GM12878 (cell line): ENCODE data around the gene COL4A2. TPM values are rescaled to one million over a fixed set of nuclear protein-coding genes. Genes with fewer than 3 reads are reported as not detected.

Source experiments
- ATAC-seq: fragments of 200-7000 bp; cut with Tn5 transposase; 3 replicates; pipeline ENCODE4 v1.9.1; 2020; ENCODE audit warnings: mild to moderate bottlenecking, moderate library complexity
- BruUV-seq: library from RNA; stranded (reverse); fragments of 400-500 nt; replicated peaks from 2 replicates; lab custom pipeline; 2021; lab: Mats Ljungman, UMichigan
- CTCF ChIA-PET: fragments of 300-600 bp; sonication (Branson Sonifier 250); formaldehyde crosslinking; extraction: SDS; loops from one replicate; lab custom pipeline; 2021; ENCODE audit warnings: inconsistent platforms; lab: Yijun Ruan, JAX
- POLR2A ChIA-PET: fragments of 350-600 bp; formaldehyde crosslinking; extraction: SDS; loops from one replicate; lab custom pipeline; 2021; ENCODE audit warnings: inconsistent platforms; lab: Charles Lee
- RAD21 ChIA-PET: fragments of 300-600 bp; sonication (Branson Sonifier 250); formaldehyde crosslinking; loops from one replicate; lab custom pipeline; 2023; ENCODE audit warnings: antibody characterized with exemption; ENCODE audit not compliant: unreplicated experiment; lab: Charles Lee
- SMC1A ChIA-PET: fragments of 300-600 bp; sonication (Branson Sonifier 250); formaldehyde crosslinking; loops from one replicate; lab custom pipeline; 2023; ENCODE audit not compliant: unreplicated experiment, uncharacterized antibody; lab: Charles Lee
- DNase-seq: peaks from one replicate; pipeline ENCODE4 v3.0.0-alpha.2; 2011; ENCODE audit warnings: low read depth, low spot score
- FAIRE-seq: peaks from 3 replicates; lab custom pipeline; 2011; peaks lifted over from hg19 to GRCh38; lab: Jason Lieb, UNC
- H2AFZ ChIP-seq: 2 replicates; pipeline ENCODE4 v1.6.0; 2011; ENCODE audit warnings: low read depth, low read length, control low read depth; ENCODE audit not compliant: control insufficient read depth
- H3K27ac ChIP-seq: 2 replicates; pipeline ENCODE4 v1.5.1; 2011; ENCODE audit warnings: control low read depth; ENCODE audit not compliant: control insufficient read depth, insufficient read depth
- H3K27me3 ChIP-seq, 2 experiments: replicated peaks in 1 of 2; 2 replicates each; pipeline versions ENCODE4 v1.6.0 to v1.6.1; 2011; ENCODE audit warnings: low read length in 1 of 2; ENCODE audit not compliant: control insufficient read depth in 2 of 2, insufficient read depth in 2 of 2
- H3K36me3 ChIP-seq, 2 experiments: 2 replicates each; pipeline ENCODE4 v1.5.1; 2011; ENCODE audit warnings: low read length in 1 of 2; ENCODE audit not compliant: control insufficient read depth in 2 of 2, insufficient read depth in 2 of 2
- H3K4me1 ChIP-seq: 2 replicates; pipeline ENCODE4 v1.6.1; 2011; ENCODE audit warnings: mild to moderate bottlenecking, low read length, moderate library complexity, mixed read lengths; ENCODE audit not compliant: control insufficient read depth, insufficient read depth
- H3K4me2 ChIP-seq: 2 replicates; pipeline ENCODE4 v1.6.0; 2011; ENCODE audit warnings: control low read depth; ENCODE audit not compliant: control insufficient read depth, insufficient read depth
- H3K4me3 ChIP-seq: fragments of 200-600 bp; sonication (generic); 2 replicates; pipeline ENCODE4 v1.5.1; 2016
- H3K79me2 ChIP-seq: 2 replicates; pipeline ENCODE4 v1.6.0; 2011; ENCODE audit warnings: low read length; ENCODE audit not compliant: control insufficient read depth, insufficient read depth
- H3K9ac ChIP-seq: 2 replicates; pipeline ENCODE4 v1.8.0; 2011; ENCODE audit warnings: low read length, control low read depth, mixed read lengths; ENCODE audit not compliant: control insufficient read depth, insufficient read depth
- H3K9me3 ChIP-seq: replicated peaks from 3 replicates; pipeline ENCODE4 v1.5.1; 2011; ENCODE audit warnings: mild to moderate bottlenecking, low read length; ENCODE audit not compliant: control insufficient read depth, insufficient read depth
- H4K20me1 ChIP-seq: 2 replicates; pipeline ENCODE4 v1.6.0; 2011; ENCODE audit not compliant: control insufficient read depth, insufficient read depth
- E4F1 ChIP-seq: fragments of 450-650 bp; IDR thresholded peaks from 2 replicates; pipeline ENCODE4 v1.6.1; 2018; ENCODE audit warnings: borderline replicate concordance, mild to moderate bottlenecking; ENCODE audit not compliant: partially characterized antibody
- ETV6 ChIP-seq, 2 experiments: fragments of 450-650 bp in 1 of 2; IDR thresholded peaks in 1 of 2; conservative IDR thresholded peaks in 1 of 2; 2 replicates each; pipeline ENCODE4 v1.6.1; 2014; ENCODE audit warnings: antibody characterized with exemption in 1 of 2, borderline replicate concordance in 1 of 2, low read depth in 1 of 2, mild to moderate bottlenecking in 1 of 2, moderate library complexity in 1 of 2
- IKZF1 ChIP-seq: fragments of 450-650 bp; conservative IDR thresholded peaks from 2 replicates; pipeline ENCODE4 v1.6.1; 2017; ENCODE audit warnings: antibody characterized with exemption, mild to moderate bottlenecking
- LARP7 ChIP-seq: fragments of 450-650 bp; IDR thresholded peaks from 2 replicates; pipeline ENCODE4 v1.6.1; 2017; ENCODE audit warnings: mild to moderate bottlenecking
- MTA2 ChIP-seq: fragments of 450-650 bp; IDR thresholded peaks from 2 replicates; pipeline ENCODE4 v1.6.1; 2016; ENCODE audit warnings: low read depth, mild to moderate bottlenecking, moderate library complexity
- RCOR1 ChIP-seq: conservative IDR thresholded peaks from 2 replicates; pipeline ENCODE4 v1.6.1; 2012; ENCODE audit warnings: low read depth, low read length, improper control_type of control experiment
- RELA ChIP-seq: fragments of 450-650 bp; IDR thresholded peaks from 2 replicates; pipeline ENCODE4 v1.8.0; 2014; ENCODE audit warnings: borderline replicate concordance; ENCODE audit not compliant: partially characterized antibody
- WGBS: methylation state at CpG from one replicate; pipeline ENCODE4 v1.1.6; 2016; ENCODE audit warnings: low lambda C conversion rate; ENCODE audit not compliant: insufficient replicate concordance, insufficient coverage; ENCODE audit errors: missing lambda C conversion rate; 5-methylcytosine and 5-hydroxymethylcytosine counted together
- in situ Hi-C: fragments of 300-500 bp; cut with MboI; formaldehyde crosslinking; loops from 9 replicates; pipeline ENCODE4 v1.14.3; 2018; ENCODE audit warnings: mixed read lengths
- intact Hi-C: fragments of 100-400 bp; cut with micrococcal nuclease; formaldehyde crosslinking; loops from one replicate; pipeline ENCODE4 v1.14.2; 2022; ENCODE audit not compliant: unreplicated experiment
- polyA plus RNA-seq, 11 experiments: library from polyadenylated mRNA; depleted of rRNA in 4 of 11; unstranded in 6 of 11; stranded (reverse) in 5 of 11; fragments of >200 nt; fragmentation: Nextera tagmentation in 4 of 11; fragmentation: Illumina TruSeq in 1 of 11; extraction: Ambion mirVana in 4 of 11; extraction: Trizol in 1 of 11; gene quantifications; 1 replicate in 1 of 11; 2 replicates in 10 of 11; pipeline versions ENCODE4 v1.2.1 to v1.2.3, GENCODE V29; 2011 to 2016; ENCODE audit warnings: inconsistent platforms in 2 of 11, missing spikeins in 2 of 11, low read depth in 1 of 11
- total RNA-seq, 4 experiments: library from RNA; depleted of rRNA in 3 of 4; stranded (reverse); fragments of >200 nt in 3 of 4; fragmentation: Illumina TruSeq in 1 of 4; extraction: Trizol in 1 of 4; gene quantifications; 2 replicates each; pipeline versions ENCODE4 v1.2.1 to v1.2.3, GENCODE V29; 2013 to 2021

Gene COL4A2
- total and polyA plus RNA-seq, 10 of the 15 experiments (the other 5 are each of a cell fraction or from before 2014, with no cell fraction given): 0.16 to 1.6 (median 0.62) TPM; not detected in 3

- no peak for ATAC-seq
- RAD21 ChIA-PET: no interaction called here
Observed at GRCh38 chr13:110405597-110406450, 98.7 kb downstream of the COL4A2 start.

GRCh38 chr13:110407021-110407420 lies 99.9 kb downstream of the COL4A2 start:
- no peaks in the 10 kb centered on the region for H3K9me3 ChIP-seq
- intact Hi-C loops: no loop called here
- no peak overlapping the region for H3K27ac ChIP-seq
- ChIA-PET POLR2A (no interaction called here), RAD21 (no interaction called here), SMC1A (no interaction called here), CTCF (no interaction called here)
- H4K20me1 ChIP-seq: no peaks in the 10 kb centered on the region
- no peak for DNase-seq
- no TSS peak for BruUV-seq
- FAIRE-seq: no peak
- H3K36me3 ChIP-seq: no peaks in the 10 kb centered on the region
- no peak overlapping the region for H3K9ac ChIP-seq
- in situ Hi-C loops: loop anchor here (25.0 kb wide), 1 partner anchor 1445 kb away; no protein-coding TSS in a partner anchor
- no peak for TF ChIP-seq ETV6 (conservative IDR thresholded peaks at IDR 0.05 in 1 of 2, IDR thresholded peaks at IDR 0.05 in 1 of 2; ENCODE audit: borderline replicate concordance in 1 of 2, low read depth in 1 of 2)
- TF ChIP-seq LARP7: no peak
- no peak for TF ChIP-seq E4F1
- no peak for TF ChIP-seq RCOR1
- TF ChIP-seq MTA2: no peak
- WGBS: 49% methylated on average over 14 of the region's 14 CpGs
- H3K4me3 ChIP-seq: no peak overlapping the region
- no peak overlapping the region for H3K4me2 ChIP-seq
- H3K4me1 ChIP-seq: peaks cover 4% of the 10 kb centered on the region
- H3K27me3 ChIP-seq: no peaks in the 10 kb centered on the region
- no peak for ATAC-seq
- H2AFZ ChIP-seq: no peak overlapping the region
- H3K79me2 ChIP-seq: no peaks in the 10 kb centered on the region

More at GRCh38 chr13:110405597-110406450, 98.7 kb downstream of the COL4A2 start:
- in situ Hi-C loops (loop anchor here (25.0 kb wide), 1 partner anchor 1444 kb away; no protein-coding TSS in a partner anchor), intact Hi-C loops (no loop called here)
- ChIA-PET CTCF (no interaction called here), POLR2A (no interaction called here), SMC1A (interaction anchor here (1.1 kb wide), 1 partner anchor 23 kb away, joined by 4 read pairs; no protein-coding TSS in a partner anchor)
- H3K9ac ChIP-seq: no peak overlapping the region
- TF ChIP-seq IKZF1 (0 out of 2 replicates have a peak, but pooled peaks have one; percentile 13), RELA (no peak)
- DNase-seq: no peak
- H3K9me3 ChIP-seq: no peaks in the 10 kb centered on the region
- BruUV-seq: no TSS peak
- no peaks in the 10 kb centered on the region for H3K27me3 ChIP-seq
- no peaks in the 10 kb centered on the region for H3K4me1 ChIP-seq
- H3K36me3 ChIP-seq: no peaks in the 10 kb centered on the region
- no peak overlapping the region for H3K27ac ChIP-seq
- no peaks in the 10 kb centered on the region for H4K20me1 ChIP-seq
- FAIRE-seq: no peak
- H2AFZ ChIP-seq: no peak overlapping the region
- 46% methylated on average over 12 of the region's 12 CpGs for WGBS
- H3K4me2 ChIP-seq: no peak overlapping the region
- H3K4me3 ChIP-seq: no peak overlapping the region
- H3K79me2 ChIP-seq: no peaks in the 10 kb centered on the region
